Esophagus (tissue), 2 donors: ENCODE data around the gene MPZL2. TPM values are rescaled to one million over a fixed set of nuclear protein-coding genes. Genes with fewer than 3 reads are reported as not detected.
A peak's percentile ranks its signal among the peaks of the same experiment; 100 is the strongest.

Experiments
- H3K27ac ChIP-seq, 2 donors: one replicate each; pipeline ENCODE4 v1.5.1; 2013; ENCODE audit warnings: low read depth in 2 of 2, mild to moderate bottlenecking in 2 of 2, inconsistent platforms in 1 of 2, low read length in 1 of 2, moderate library complexity in 1 of 2
- H3K27me3 ChIP-seq, 2 donors: one replicate each; pipeline ENCODE4 v1.6.1; 2013; ENCODE audit warnings: low read length in 2 of 2, control low read depth in 1 of 2, mild to moderate bottlenecking in 1 of 2; ENCODE audit not compliant: insufficient read depth in 2 of 2, control insufficient read depth in 1 of 2
- H3K36me3 ChIP-seq, 2 donors: one replicate each; pipeline ENCODE4 v1.6.1; 2013; ENCODE audit warnings: low read length in 1 of 2; ENCODE audit not compliant: control insufficient read depth in 2 of 2, insufficient read depth in 2 of 2
- H3K4me1 ChIP-seq, 2 donors: one replicate each; pipeline ENCODE4 v1.6.1; 2013; ENCODE audit warnings: low read length in 1 of 2; ENCODE audit not compliant: control insufficient read depth in 2 of 2, insufficient read depth in 2 of 2
- H3K4me3 ChIP-seq, 2 donors: one replicate each; pipeline ENCODE4 v1.5.1; 2013; ENCODE audit warnings: low read length in 2 of 2, mild to moderate bottlenecking in 2 of 2, low read depth in 1 of 2, moderate library complexity in 1 of 2
- H3K9me3 ChIP-seq, 2 donors: one replicate each; pipeline ENCODE4 v1.6.1; 2013; ENCODE audit warnings: mild to moderate bottlenecking in 2 of 2, low read depth in 1 of 2, low read length in 1 of 2, moderate library complexity in 1 of 2; ENCODE audit not compliant: control insufficient read depth in 2 of 2, insufficient read depth in 1 of 2
- WGBS, 2 donors: extraction: QIAGEN DNeasy Blood & Tissue Kit; methylation state at CpG; one replicate each; pipeline ENCODE4 v1.1.7; 2013; 5-methylcytosine and 5-hydroxymethylcytosine counted together
- polyA plus RNA-seq, 2 donors: library from polyadenylated mRNA; stranded (reverse); fragments of 200-250 nt; gene quantifications; one replicate each; pipeline ENCODE4 v1.2.3, GENCODE V29; 2013
- donor health status: healthy with polysubstance abuse.
- donor health status: Bipolar disorder and iron deficiency.

Gene MPZL2
- polyA plus RNA-seq, 2 donors = 150 to 185 TPM

DNA sequence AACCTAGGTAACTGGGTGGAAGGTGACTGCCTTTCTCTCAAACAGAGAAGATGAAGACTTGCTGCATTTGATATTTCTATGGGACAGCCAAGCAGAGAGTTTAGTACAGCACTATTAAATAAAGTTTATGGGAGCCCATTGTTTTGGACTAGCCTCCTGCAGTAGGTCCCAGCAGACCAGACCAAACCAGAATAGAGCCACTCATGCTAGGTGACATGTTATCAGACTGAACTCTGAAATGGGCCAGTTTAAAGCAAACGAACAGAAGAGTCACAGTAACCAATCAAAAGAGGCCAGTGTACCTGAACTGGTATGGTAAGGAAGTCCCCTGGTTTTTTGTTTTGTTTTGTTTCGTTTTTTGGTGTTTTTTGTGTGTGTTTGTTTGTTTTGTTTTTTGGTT lies 7.9 kb upstream of the MPZL2 start:
- no peaks in the 10 kb centered on the region for H3K36me3 ChIP-seq
- no peaks in the 10 kb centered on the region for H3K27me3 ChIP-seq
- no peaks in the 10 kb centered on the region for H3K9me3 ChIP-seq
- H3K27ac ChIP-seq = no peak overlapping the region
- H3K4me1 ChIP-seq = peaks cover 0 to 5% of the 10 kb centered on the region in 2 donors
- 67 to 73% methylated on average over 2 of the region's 2 CpGs for WGBS, 2 donors
- no peak overlapping the region for H3K4me3 ChIP-seq

DNA sequence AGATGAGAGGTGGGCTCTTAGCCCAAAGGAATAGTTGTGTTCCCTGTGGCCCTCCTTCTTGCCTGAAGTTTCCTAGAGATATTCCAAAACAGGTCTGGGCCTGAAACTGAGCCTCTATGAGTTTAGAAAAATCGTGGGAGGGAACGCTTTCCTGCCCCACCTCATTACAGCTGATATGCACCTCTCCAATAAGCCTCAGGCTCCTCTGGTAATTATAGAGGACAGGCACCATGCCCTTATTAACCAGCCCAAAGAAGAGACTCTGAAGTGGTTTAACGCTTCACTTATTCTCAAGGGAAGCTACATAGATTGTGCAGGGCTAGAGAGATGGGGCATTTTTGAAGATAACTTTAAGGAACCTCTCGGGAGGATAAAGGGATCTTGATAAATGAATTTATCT lies 3.4 kb upstream of the MPZL2 start:
- peaks cover 0 to 2% of the 10 kb centered on the region in 2 donors for H3K4me1 ChIP-seq
- H3K36me3 ChIP-seq = peaks cover 0 to 1% of the 10 kb centered on the region in 2 donors
- no peaks in the 10 kb centered on the region for H3K9me3 ChIP-seq
- H3K27ac ChIP-seq = peak overlapping the region; percentile 89 to 92
- H3K4me3 ChIP-seq = no peak overlapping the region
- WGBS, 2 donors = 41 to 74% methylated on average over 4 of the region's 4 CpGs
- no peaks in the 10 kb centered on the region for H3K27me3 ChIP-seq

DNA sequence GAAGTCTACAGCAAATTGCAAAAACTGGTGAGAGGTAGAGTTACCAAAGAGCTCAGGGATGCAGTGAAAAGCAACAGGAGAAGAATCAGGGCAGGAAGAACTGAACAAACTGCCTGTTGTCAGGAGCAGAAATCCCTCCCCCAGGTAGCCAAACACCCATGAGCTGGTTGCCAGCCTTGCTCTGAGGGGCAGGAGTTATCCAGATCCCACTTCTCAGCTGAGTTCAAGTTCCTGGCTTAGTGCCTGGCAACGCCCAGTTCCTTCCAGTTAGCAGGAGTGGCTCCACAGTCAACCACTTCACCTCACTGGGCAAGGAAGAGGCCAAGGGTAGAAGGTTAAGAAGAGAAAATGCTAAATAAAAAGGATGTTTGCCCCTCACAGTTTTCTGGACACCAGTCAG lies 1.9 kb upstream of the MPZL2 start:
- Histone ChIP-seq H3K27me3 (no peaks in the 10 kb centered on the region), H3K27ac (peak overlapping the region; percentile 86), H3K36me3 (peaks cover 0 to 6% of the 10 kb centered on the region in 2 donors), H3K4me1 (peaks cover 0 to 5% of the 10 kb centered on the region in 2 donors), H3K9me3 (no peaks in the 10 kb centered on the region), H3K4me3 (peak overlapping the region; percentile 28 to 83)
- 27 to 65% methylated on average over 1 of the region's 1 CpG for WGBS, 2 donors

DNA sequence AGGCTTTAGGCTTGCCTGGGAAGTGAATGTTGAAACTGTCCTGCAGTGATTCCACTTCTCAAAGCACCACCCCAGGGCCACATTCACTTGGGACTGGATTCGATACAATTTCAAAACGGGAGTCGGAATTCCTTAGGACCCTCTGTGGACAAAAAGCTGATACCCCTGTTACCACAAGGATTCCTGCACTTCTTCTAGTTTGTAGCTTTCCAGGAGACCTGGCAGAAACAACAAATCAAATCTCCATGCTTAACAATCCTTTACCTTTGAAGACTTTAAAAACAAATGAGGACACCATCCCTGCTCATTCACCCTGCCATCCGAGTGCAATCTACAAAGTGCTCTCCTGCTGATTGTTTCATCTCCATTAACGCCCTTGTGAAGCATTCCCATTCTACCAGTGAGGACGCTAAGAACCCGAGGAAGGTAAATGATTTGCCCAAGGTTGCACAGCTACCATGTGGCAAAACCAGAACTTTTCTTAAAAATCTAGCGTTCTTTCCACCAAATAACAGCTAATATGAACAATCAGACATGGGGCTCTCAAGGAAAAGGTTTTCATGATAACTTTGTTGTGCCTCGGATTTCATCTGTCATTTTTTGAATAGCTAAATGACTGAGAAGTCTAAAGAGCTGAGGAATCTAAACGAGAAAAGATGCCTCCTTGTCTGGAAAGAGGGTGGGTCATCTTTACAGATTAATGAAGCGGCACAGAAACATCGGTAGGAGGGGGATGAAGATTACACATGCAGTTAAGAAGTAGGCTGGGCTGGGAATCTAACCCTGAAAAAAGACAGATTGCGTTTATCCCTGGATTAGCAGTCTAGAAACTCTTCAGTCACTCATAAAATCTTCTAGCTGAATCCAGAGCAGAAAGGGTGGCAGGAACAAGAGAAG lies 720 bp upstream of the MPZL2 start:
- Histone ChIP-seq H3K27me3 (no peaks in the 10 kb centered on the region), H3K4me1 (peaks cover 0 to 5% of the 10 kb centered on the region in 2 donors), H3K36me3 (peaks cover 0 to 6% of the 10 kb centered on the region in 2 donors), H3K4me3 (peak overlapping the region; percentile 62 to 83), H3K27ac (peak overlapping the region; percentile 86), H3K9me3 (no peaks in the 10 kb centered on the region)
- WGBS, 2 donors = 34 to 47% methylated on average over 13 of the region's 13 CpGs

DNA sequence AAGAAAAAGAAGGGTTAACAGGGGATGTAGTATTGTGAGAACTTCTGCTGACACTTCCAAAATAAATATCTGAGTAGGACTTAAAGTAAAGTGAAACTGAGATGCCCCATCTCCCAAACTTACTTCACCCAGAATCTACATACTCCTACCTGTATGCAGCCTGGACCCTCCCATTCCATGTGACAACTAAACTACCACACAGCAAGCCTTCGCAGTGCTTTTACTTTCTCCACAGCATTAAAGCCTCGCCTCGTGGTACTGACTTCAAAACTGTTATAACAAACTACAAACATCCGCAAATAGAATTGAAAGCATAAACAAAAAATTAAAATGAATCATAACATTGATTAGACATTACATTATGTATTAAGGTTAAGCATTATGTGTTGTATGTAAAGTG lies 985 bp downstream of the MPZL2 start:
- H3K4me1 ChIP-seq = peaks cover 0 to 5% of the 10 kb centered on the region in 2 donors
- H3K4me3 ChIP-seq = peak overlapping the region; percentile 62 to 83
- H3K27ac ChIP-seq = peak overlapping the region in 1 of 2 donors; percentile 86
- no peaks in the 10 kb centered on the region for H3K27me3 ChIP-seq
- no peaks in the 10 kb centered on the region for H3K9me3 ChIP-seq
- 37 to 47% methylated on average over 4 of the region's 4 CpGs for WGBS, 2 donors
- H3K36me3 ChIP-seq = peaks cover 0 to 9% of the 10 kb centered on the region in 2 donors

DNA sequence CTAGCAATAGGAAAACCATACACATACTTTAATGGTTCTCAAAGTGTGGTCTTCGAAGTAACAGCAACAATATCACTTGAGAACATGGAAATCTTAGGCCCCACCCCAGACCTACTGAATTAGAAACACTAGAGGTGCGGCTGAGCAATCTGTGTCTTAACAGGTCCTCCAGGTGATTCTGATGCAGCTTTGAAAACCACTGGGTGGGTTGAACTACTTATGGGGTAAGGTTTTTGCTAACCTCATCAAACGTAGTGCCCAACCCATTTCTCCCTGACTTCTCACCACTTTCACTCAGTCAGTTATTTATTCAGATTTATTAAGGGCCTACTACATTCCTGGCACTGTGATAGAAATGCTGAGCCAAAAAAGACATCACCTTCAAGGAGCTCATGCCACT lies 3.7 kb downstream of the MPZL2 start:
- Histone ChIP-seq H3K27me3 (no peaks in the 10 kb centered on the region), H3K36me3 (peaks cover 0 to 9% of the 10 kb centered on the region in 2 donors), H3K4me3 (peak overlapping the region in 1 of 2 donors; percentile 83), H3K27ac (peak overlapping the region; percentile 7 to 45), H3K9me3 (no peaks in the 10 kb centered on the region), H3K4me1 (peaks cover 0 to 3% of the 10 kb centered on the region in 2 donors)
- 63 to 69% methylated on average over 3 of the region's 3 CpGs for WGBS, 2 donors

DNA sequence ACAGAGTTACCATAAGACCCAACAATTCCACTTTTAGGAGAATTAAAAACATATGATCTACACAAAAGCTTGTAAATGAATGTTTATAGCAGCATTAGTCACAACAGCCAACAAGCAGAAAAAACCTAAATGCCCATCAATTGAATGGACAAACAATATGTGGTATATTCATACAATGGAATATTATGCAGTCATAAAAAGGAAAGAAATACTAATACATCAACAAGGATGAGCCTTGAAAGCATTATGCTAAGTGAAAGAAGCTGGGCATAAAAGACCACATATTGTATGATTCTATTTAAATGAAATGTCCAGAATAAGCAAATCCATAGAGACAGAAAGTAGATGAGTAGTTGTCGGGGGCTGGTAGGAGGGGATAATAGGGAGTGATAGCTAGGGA lies 5.0 kb downstream of the MPZL2 start:
- no peak overlapping the region for H3K4me3 ChIP-seq
- no peaks in the 10 kb centered on the region for H3K27me3 ChIP-seq
- WGBS, 2 donors = 96 to 100% methylated on average over 1 of the region's 1 CpG
- H3K4me1 ChIP-seq = peaks cover 0 to 3% of the 10 kb centered on the region in 2 donors
- no peaks in the 10 kb centered on the region for H3K9me3 ChIP-seq
- peaks cover 0 to 9% of the 10 kb centered on the region in 2 donors for H3K36me3 ChIP-seq
- H3K27ac ChIP-seq = no peak overlapping the region

DNA sequence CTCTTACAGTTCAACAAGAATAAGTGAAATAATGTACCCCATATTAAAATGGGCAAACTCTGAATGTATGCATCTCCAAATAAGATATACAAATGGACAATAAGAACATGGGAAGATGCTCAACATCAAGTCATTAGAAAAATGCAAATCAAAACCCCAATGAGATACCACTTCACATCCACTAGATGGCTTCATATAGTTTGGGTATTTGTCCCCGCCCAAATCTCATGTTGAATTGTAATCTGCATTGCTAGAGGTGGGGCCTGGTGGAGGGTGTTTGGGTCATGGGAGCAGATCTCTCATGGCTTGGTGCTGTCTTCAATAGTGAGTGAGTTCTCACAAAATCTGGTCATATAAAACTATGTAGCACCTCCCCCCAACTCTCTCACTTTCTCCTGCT lies 5.7 kb downstream of the MPZL2 start:
- Histone ChIP-seq H3K4me1 (peaks cover 0 to 3% of the 10 kb centered on the region in 2 donors), H3K36me3 (peaks cover 0 to 9% of the 10 kb centered on the region in 2 donors), H3K27ac (peak overlapping the region in 1 of 2 donors; percentile 64), H3K27me3 (no peaks in the 10 kb centered on the region), H3K4me3 (peak overlapping the region in 1 of 2 donors; percentile 1), H3K9me3 (no peaks in the 10 kb centered on the region)
- 0 to 70% methylated on average over 1 of the region's 1 CpG for WGBS, 2 donors

DNA sequence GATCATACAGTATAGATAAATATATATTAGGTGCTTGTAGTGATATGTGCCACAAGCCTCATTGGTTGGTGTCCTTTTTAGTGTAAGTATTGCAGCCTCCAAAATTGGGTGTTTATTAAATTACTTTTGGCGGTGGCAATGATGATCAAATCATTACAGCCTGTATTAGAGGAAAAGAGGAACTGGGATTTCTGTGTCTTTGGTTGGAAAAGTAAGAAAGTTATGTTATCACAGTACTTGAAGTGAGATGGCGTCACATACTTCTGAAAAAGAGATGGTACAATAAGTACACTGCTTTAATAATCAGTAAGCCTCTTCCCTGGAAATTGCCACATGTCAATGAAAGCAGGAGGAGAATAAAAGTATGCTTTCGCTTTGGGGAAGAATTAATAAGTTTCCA lies 11.4 kb downstream of the MPZL2 start:
- no peaks in the 10 kb centered on the region for H3K27me3 ChIP-seq
- H3K36me3 ChIP-seq = no peaks in the 10 kb centered on the region
- peak overlapping the region in 1 of 2 donors; percentile 92 for H3K4me3 ChIP-seq
- H3K27ac ChIP-seq = peak overlapping the region in 1 of 2 donors; percentile 85
- WGBS, 2 donors = 58 to 72% methylated on average over 3 of the region's 3 CpGs
- H3K4me1 ChIP-seq = no peaks in the 10 kb centered on the region
- no peaks in the 10 kb centered on the region for H3K9me3 ChIP-seq
